Esophagus muscularis mucosa (tissue), 3 donors: ENCODE data around the gene PGBD5.

Experiments
- POLR2AphosphoS5 ChIP-seq, 2 donors: sonication (generic); formaldehyde crosslinking; IDR thresholded peaks; one replicate each; pipeline ENCODE4 v1.6.1; 2017; ENCODE audit warnings: antibody characterized with exemption in 2 of 2
- TF ChIP-seq, protein P1 (sequence below), 3 experiments: fragments of 200-600 bp in 2 of 3; fragments of 450-650 bp in 1 of 3; sonication (generic) in 2 of 3; IDR thresholded peaks; one replicate each; pipeline ENCODE4 v1.5.1; 2017 to 2019; ENCODE audit warnings: antibody characterized with exemption in 3 of 3, mild to moderate bottlenecking in 2 of 3, moderate library complexity in 1 of 3

DNA sequence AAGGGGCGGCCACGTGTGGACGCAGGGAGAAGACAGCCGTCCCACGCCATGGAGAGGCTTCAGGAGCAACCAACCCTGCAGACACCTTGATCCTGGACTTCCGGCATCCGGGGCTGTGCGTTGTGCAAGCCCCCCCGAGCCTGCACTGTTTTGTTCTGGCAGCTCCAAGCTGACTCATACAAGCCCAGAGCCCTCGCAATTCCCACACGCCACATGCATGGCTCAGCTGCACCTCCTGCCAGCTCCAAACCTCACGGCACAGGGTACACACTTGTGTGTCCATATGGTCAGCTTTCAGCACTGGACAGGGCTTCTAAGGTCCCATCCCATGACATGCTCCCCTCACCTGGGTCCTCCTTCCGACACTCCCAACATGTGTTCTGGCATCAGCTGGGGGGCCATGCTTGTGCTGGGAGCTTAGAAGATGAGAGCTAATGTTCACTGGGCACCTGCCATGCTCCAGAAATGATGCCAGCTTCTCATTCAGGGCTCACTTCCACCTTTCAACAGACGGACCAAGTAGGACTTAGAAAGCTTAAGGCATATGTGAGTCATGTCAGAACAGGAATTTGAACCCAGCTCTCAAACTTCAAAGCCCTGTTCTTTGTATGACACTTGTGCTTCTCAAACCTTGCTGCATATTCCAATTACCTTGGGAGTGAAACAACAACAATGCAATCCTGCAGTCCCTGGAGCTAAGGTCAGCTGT, 137.3 kb downstream of the PGBD5 start:
- TF ChIP-seq, protein P1, sequence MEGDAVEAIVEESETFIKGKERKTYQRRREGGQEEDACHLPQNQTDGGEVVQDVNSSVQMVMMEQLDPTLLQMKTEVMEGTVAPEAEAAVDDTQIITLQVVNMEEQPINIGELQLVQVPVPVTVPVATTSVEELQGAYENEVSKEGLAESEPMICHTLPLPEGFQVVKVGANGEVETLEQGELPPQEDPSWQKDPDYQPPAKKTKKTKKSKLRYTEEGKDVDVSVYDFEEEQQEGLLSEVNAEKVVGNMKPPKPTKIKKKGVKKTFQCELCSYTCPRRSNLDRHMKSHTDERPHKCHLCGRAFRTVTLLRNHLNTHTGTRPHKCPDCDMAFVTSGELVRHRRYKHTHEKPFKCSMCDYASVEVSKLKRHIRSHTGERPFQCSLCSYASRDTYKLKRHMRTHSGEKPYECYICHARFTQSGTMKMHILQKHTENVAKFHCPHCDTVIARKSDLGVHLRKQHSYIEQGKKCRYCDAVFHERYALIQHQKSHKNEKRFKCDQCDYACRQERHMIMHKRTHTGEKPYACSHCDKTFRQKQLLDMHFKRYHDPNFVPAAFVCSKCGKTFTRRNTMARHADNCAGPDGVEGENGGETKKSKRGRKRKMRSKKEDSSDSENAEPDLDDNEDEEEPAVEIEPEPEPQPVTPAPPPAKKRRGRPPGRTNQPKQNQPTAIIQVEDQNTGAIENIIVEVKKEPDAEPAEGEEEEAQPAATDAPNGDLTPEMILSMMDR (IDR thresholded peaks at IDR 0.05), result no peak
- TF ChIP-seq POLR2AphosphoS5 (IDR thresholded peaks at IDR 0.05), result no peak
